KOPT-K1 (cell line): Measurements from ENCODE around the gene DDRGK1.
"Not testable (repeated sequence)": the region's sequence is repeated elsewhere in the genome, so short reads cannot be mapped to it uniquely, and the experiment has no call there.

ENCODE experiments used
- H3K27ac ChIP-seq: fragments of 200-600 bp; sonication (generic); 2 replicates; pipeline ENCODE4 v1.5.1; 2016; ENCODE audit warnings: antibody characterized with exemption, mild to moderate bottlenecking, low read depth, low read length; ENCODE audit not compliant: poor library complexity, severe bottlenecking
- H3K36me3 ChIP-seq: fragments of 200-600 bp; sonication (generic); 2 replicates; pipeline ENCODE4 v1.5.1; 2017; ENCODE audit warnings: antibody characterized with exemption, mild to moderate bottlenecking, low read length, moderate library complexity; ENCODE audit not compliant: insufficient read depth
- H3K9me3 ChIP-seq: fragments of 200-600 bp; sonication (generic); 2 replicates; pipeline ENCODE4 v1.5.1; 2017; ENCODE audit warnings: antibody characterized with exemption, low read length, mild to moderate bottlenecking; ENCODE audit not compliant: insufficient read depth, poor library complexity, severe bottlenecking

The DDRGK1 gene

DNA sequence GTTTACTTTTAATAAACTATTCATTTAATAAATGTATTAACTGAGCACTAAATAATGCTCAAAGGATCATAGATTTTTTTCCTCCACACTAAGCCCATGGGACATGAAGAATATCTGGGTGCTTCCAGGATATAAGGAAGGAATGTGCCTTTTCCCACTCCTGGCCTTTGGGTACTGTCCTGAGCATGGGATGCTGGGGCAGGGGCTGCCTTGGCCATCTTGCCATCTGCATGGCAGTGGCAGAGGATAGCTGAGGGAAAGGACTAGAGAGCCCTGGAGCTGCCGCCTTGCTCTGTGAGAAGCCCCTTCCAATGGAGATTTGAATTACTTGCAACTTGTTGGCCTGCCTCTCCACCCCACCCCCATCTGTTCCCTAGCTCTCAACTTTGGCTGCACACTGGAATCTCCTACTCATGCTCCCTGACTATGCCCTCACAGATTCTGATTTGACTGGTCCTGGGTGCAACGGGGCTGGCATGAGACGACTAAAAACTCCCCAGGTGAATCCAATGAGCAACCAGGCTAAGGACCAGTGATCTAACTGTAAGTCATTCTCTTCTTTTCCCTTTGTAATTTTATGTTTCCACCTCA is 15.6 kb downstream of the DDRGK1 start:
- no peak overlapping the region for H3K27ac ChIP-seq
- H3K9me3 ChIP-seq, result no peaks in the 10 kb centered on the region
- peaks cover 49% of the 10 kb centered on the region for H3K36me3 ChIP-seq

GRCh38 chr20:3187861-3188260 is 16.6 kb downstream of the DDRGK1 start:
- not testable (repeated sequence) for H3K27ac ChIP-seq

GRCh38 chr20:3183896-3184612 is 20.4 kb downstream of the DDRGK1 start:
- no peaks in the 10 kb centered on the region for H3K9me3 ChIP-seq
- peaks cover under 1% of the 10 kb centered on the region; the same call in 1 of the 2 replicates for H3K36me3 ChIP-seq
- no peak overlapping the region for H3K27ac ChIP-seq

More at GRCh38 chr20:3187861-3188260, 16.6 kb downstream of the DDRGK1 start:
- peaks cover 39% of the 10 kb centered on the region for H3K36me3 ChIP-seq
- not testable (repeated sequence) for H3K9me3 ChIP-seq

GRCh38 chr20:3182429-3182828 is 22.1 kb downstream of the DDRGK1 start:
- not testable (repeated sequence) for H3K9me3 ChIP-seq, H3K36me3 ChIP-seq, H3K27ac ChIP-seq

GRCh38 chr20:3181270-3181669 is 23.2 kb downstream of the DDRGK1 start:
- Histone ChIP-seq H3K36me3 (no peaks in the 10 kb centered on the region), H3K9me3 (no peaks in the 10 kb centered on the region), H3K27ac (no peak overlapping the region)

DNA sequence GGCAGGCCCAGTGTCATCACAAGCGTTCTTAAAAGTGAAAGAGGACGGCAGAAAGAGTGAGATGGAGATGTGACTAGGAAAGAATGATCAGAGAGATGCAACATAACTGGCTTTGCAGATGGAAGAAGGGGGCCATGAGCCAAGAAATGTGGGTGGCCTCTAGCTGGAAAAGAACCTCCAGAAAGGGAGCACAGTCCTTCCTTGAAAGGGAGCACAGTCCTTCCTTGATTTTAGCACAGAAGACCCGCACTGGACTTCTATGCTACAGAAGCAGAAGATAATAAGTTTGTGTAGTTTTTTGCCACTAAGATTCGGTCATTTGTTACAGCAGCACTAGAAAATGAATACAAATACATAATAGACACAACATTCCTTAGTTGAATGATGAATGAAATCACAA is 24.2 kb downstream of the DDRGK1 start:
- H3K27ac ChIP-seq, result no peak overlapping the region
- H3K36me3 ChIP-seq, result no peaks in the 10 kb centered on the region
- no peaks in the 10 kb centered on the region for H3K9me3 ChIP-seq

DNA sequence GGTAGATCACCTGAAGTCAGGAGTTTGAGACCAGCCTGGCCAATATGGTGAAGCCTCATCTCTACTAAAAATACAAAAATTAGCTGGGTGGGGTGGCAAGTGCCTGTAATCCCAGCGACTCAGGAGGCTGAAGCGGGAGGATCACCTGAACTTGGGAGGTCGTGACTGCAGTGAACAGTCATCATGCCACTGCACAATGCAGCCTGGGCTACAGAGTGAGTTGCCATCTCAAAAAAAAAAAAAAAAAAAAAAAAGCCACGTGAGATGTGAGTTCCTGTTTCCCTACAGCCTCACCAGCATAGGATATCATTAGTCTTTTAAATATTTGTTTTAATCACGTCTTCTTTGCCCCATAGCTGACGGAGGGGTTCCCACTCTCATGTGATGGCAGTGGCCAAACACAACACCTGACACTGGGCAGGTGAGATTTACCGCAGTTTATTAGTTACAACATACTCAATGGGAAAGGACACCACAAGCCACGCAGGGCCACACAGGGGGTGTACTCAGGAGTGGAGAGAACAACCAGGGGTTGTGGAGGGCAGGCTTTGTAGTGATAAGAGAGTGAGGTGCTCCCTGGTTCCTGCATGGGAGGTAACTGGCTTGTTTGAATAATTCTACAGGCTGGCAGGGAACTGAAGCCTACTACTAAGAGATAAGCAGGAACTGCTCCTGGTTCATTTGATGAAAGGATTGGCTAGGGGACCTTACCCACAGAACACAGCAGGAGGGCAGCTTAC is 26.6 kb downstream of the DDRGK1 start:
- Histone ChIP-seq H3K9me3 (no peaks in the 10 kb centered on the region), H3K27ac (no peak overlapping the region), H3K36me3 (no peaks in the 10 kb centered on the region)

- H3K9me3 ChIP-seq, result no peaks in the 10 kb centered on the region
- no peaks in the 10 kb centered on the region for H3K36me3 ChIP-seq
- H3K27ac ChIP-seq, result no peak overlapping the region
Observed at GRCh38 chr20:3175270-3175669, 29.2 kb downstream of the DDRGK1 start.

DNA sequence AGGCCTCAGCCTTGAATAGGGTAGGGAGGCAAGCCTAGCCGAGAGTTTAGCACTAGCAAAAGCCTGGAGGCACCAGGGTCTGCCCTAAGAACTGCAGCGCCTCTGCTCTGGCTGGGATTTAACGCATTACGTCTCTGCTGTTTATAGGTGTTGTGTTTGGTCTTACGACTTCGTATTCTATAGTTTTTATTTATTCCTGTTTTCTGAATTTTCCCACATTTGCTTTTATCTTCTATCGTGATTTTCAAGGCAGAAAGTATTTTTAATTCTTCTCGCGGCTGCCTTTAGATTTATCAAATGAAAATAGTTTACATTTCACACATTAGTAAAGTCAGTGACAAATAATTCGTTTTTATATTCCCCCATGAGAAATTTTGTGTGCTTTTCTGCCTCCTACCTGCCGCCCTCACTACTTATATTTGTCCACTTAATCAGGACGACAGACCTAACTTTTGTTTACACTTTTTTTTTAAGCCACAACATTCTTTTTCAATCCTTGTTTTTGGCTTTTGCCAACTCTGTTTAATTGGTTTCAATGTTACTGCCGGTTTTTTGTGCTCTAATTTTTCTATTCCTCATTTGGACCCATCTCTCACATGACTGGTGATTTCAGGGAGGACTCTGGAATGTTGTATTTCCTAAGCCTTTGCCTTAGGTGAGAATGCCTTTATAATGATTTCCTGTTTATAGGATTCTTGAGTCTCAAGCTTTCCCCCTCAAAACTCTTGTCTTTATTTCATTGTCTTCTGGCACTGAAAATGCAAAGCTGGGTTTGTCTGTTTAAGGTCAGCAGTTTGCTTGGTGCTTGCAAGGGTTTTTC is 29.8 kb downstream of the DDRGK1 start:
- Histone ChIP-seq H3K27ac (no peak overlapping the region), H3K36me3 (no peaks in the 10 kb centered on the region), H3K9me3 (no peaks in the 10 kb centered on the region)

DNA sequence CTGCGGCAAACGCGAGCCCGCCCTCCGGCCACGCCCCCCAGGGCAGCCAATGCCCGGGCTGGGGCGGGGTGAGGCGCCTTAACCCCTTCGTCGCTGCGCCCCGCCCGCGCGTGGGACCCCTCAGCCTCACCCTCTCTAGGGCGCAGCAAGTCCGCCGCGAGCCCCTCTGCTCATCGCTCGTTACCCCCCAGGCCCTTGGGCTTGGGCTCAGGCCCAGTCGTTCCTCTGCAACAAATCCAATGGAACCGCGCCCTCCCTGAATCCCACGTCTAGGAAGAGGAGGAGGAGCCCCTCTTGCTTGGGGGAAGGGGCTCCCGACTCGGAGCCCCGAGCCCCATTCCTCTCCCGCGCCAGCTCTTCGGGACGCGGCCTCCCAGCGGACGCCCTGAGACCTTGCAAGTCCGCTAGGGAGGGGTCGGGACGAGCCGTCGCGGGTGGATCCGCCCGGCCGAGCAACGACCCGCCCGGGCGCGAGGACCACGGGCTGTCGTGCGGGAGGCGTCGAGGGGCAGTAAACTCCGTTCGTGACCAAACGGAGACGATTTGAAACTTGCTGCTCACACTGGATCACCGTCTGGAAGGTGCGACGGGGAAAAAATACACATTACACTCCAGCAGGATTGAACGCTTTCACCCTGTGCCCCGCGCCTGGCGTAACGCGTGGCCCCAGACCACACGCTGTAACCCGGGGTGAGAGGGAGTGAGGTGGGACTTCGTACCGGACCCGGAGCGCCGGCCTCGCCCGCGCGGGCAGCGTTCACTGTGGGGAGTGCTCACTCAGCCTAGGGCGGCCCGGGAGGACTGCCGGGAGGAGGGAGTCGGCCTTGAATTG is 30.7 kb downstream of the DDRGK1 start:
- no peaks in the 10 kb centered on the region for H3K36me3 ChIP-seq
- no peak overlapping the region for H3K27ac ChIP-seq
- H3K9me3 ChIP-seq, result no peaks in the 10 kb centered on the region

GRCh38 chr20:3172933-3173609 is 31.4 kb downstream of the DDRGK1 start, which contains the start of gene LZTS3:
Gene LZTS3 (minus strand): TSS chr20:3173549. CDS start chr20:3167163, 6,386 bp downstream.
- Histone ChIP-seq H3K27ac (no peak within 1 kb of the TSS), H3K36me3 (no peaks in the 10 kb centered on the region), H3K9me3 (no peaks in the 10 kb centered on the region)

DNA sequence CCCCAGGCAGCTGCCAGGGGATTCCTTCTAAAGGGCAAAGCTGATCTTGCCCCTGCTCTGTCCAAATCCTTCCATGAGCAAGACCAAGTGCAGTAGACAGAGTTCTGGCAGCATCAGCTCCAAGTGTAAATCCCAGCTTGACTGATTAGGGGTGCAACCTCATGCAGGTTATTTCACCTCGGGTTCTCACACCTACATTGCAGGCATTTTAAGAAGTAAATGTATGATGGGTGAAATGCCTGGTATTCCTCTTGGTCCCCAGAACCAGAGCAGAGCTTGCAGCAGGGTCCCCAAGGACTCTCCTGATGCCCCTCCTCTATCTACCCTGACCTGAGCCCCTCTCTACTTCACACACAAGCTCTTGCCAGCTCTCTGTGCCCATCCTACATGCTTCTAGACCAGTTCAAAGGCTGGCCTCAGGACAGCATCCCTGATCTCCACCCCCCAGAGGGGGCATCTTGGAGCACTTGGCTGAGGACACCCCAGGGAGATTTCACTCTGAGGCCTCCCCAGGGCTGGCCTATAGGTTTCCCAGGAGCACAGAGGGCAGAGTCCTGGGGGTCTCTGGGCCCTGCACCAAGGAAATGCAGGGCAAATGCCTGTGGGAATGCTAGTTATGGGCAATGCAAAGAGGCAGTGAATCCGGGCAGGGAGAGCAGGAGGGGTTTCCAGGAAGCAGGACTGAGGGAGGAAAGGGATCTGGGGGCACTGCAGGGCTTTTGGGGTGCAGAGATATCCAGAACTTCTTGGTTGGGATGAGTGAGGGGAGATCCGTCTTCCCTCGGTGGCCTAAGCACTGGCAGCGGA is 32.2 kb downstream of the DDRGK1 start:
- no peaks in the 10 kb centered on the region for H3K9me3 ChIP-seq
- no peak overlapping the region for H3K27ac ChIP-seq
- H3K36me3 ChIP-seq, result no peaks in the 10 kb centered on the region

GRCh38 chr20:3171391-3172125 is 32.9 kb downstream of the DDRGK1 start:
- no peak overlapping the region for H3K27ac ChIP-seq
- H3K9me3 ChIP-seq, result no peaks in the 10 kb centered on the region
- H3K36me3 ChIP-seq, result no peaks in the 10 kb centered on the region
